ENCODE data around the gene ASRGL1. TPM values are rescaled to one million over a fixed set of nuclear protein-coding genes. Genes with fewer than 3 reads are reported as not detected.

The ASRGL1 gene
- total RNA-seq, 1 donor from 2014 or later = 1.2 TPM

Other genes starting within 250 kb of the ASRGL1 start
- 52.8 TPM for gene INCENP, start 213.4 kb upstream of the ASRGL1 start, total RNA-seq
- not detected for gene SCGB1D1, start 147.2 kb upstream of the ASRGL1 start, total RNA-seq
- not detected for gene SCGB2A1, start 128.8 kb upstream of the ASRGL1 start, total RNA-seq
- gene SCGB1D2, start 95.2 kb upstream of the ASRGL1 start, total RNA-seq = 0.56 TPM
- gene SCGB2A2, start 67.3 kb upstream of the ASRGL1 start, total RNA-seq = not detected
- gene SCGB1D4, start 38.4 kb upstream of the ASRGL1 start, total RNA-seq = not detected
- 0.48 TPM for gene SCGB1A1, start 81.6 kb downstream of the ASRGL1 start, total RNA-seq
- 931 TPM for gene AHNAK, start 209.4 kb downstream of the ASRGL1 start, total RNA-seq
- 1,515 TPM for gene EEF1G, start 236.4 kb downstream of the ASRGL1 start, total RNA-seq

Data from esophagus mucosa (tissue), 1 donor.